ENCODE data around the gene EHBP1L1. TPM values are rescaled to one million over a fixed set of nuclear protein-coding genes. Genes with fewer than 3 reads are reported as not detected.
A peak's percentile ranks its signal among the peaks of the same experiment; 100 is the strongest.

Gene EHBP1L1
- total RNA-seq, 2 donors from 2014 or later: 58.5 to 78.5 TPM

- H3K4me1 ChIP-seq: peaks cover 34% of the 10 kb centered on the region
- TF ChIP-seq CTCF (IDR thresholded peaks at IDR 0.05): no peak
- H3K4me3 ChIP-seq: peak overlapping the region; percentile 48
- H3K27me3 ChIP-seq: no peaks in the 10 kb centered on the region
- intact Hi-C loops (cut with DNase I): no loop called here
- DNase-seq: no peak
- H3K36me3 ChIP-seq: no peaks in the 10 kb centered on the region
- peak overlapping the region; percentile 82 for H3K27ac ChIP-seq
- no peaks in the 10 kb centered on the region for H3K9me3 ChIP-seq
- peak overlapping the region; percentile 68 to 83 for H3K9ac ChIP-seq (ENCODE audit: low read depth in 2 of 2, low read length in 2 of 2)
Observed at GRCh38 chr11:65557280-65558001, 18.4 kb upstream of the EHBP1L1 start.

- intact Hi-C loops (cut with DNase I): no loop called here
- H3K9me3 ChIP-seq: no peaks in the 10 kb centered on the region
- no peaks in the 10 kb centered on the region for H3K27me3 ChIP-seq
- TF ChIP-seq CTCF (IDR thresholded peaks at IDR 0.05): no peak
- no peaks in the 10 kb centered on the region for H3K36me3 ChIP-seq
- H3K9ac ChIP-seq (ENCODE audit: low read depth in 2 of 2, low read length in 2 of 2): peak within 1 kb of the TSS; percentile 68 to 83
- peak; percentile 70 for DNase-seq
- H3K4me3 ChIP-seq: peak within 1 kb of the TSS; percentile 48
- peaks cover 34% of the 10 kb centered on the region for H3K4me1 ChIP-seq
- peak within 1 kb of the TSS; percentile 82 for H3K27ac ChIP-seq
Observed at GRCh38 chr11:65558002-65558929, 17.6 kb upstream of the EHBP1L1 start, which contains the start of gene LTBP3. LTBP3 (minus strand) TSS chr11:65558359; CDS start chr11:65557959, 400 bp downstream.

- Histone ChIP-seq H3K9me3 (no peaks in the 10 kb centered on the region), H3K27me3 (no peaks in the 10 kb centered on the region), H3K9ac (ENCODE audit: low read depth in 2 of 2, low read length in 2 of 2) (peak overlapping the region; percentile 68 to 69), H3K36me3 (no peaks in the 10 kb centered on the region), H3K27ac (peak overlapping the region; percentile 82), H3K4me3 (peak overlapping the region; percentile 48), H3K4me1 (peaks cover 34% of the 10 kb centered on the region)
- no peak for TF ChIP-seq CTCF (IDR thresholded peaks at IDR 0.05)
- DNase-seq: peak; percentile 48
- intact Hi-C loops (cut with DNase I): no loop called here
Observed at GRCh38 chr11:65558930-65559509, 16.8 kb upstream of the EHBP1L1 start.

GRCh38 chr11:65559535-65559934 is 16.3 kb upstream of the EHBP1L1 start:
- DNase-seq: no peak
- H3K9ac ChIP-seq (ENCODE audit: low read depth in 2 of 2, low read length in 2 of 2): peak overlapping the region in 1 of 2 donors; percentile 46
- H3K9me3 ChIP-seq: no peaks in the 10 kb centered on the region
- no peaks in the 10 kb centered on the region for H3K36me3 ChIP-seq
- no peak for TF ChIP-seq CTCF (IDR thresholded peaks at IDR 0.05)
- peaks cover 34% of the 10 kb centered on the region for H3K4me1 ChIP-seq
- no peak overlapping the region for H3K4me3 ChIP-seq
- no peaks in the 10 kb centered on the region for H3K27me3 ChIP-seq
- peak overlapping the region; percentile 82 for H3K27ac ChIP-seq
- intact Hi-C loops (cut with DNase I): no loop called here

GRCh38 chr11:65559951-65560537 is 15.8 kb upstream of the EHBP1L1 start:
- H3K4me1 ChIP-seq: peaks cover 31% of the 10 kb centered on the region
- TF ChIP-seq CTCF (IDR thresholded peaks at IDR 0.05): no peak
- H3K27me3 ChIP-seq: no peaks in the 10 kb centered on the region
- no peaks in the 10 kb centered on the region for H3K36me3 ChIP-seq
- peak overlapping the region in 1 of 2 donors; percentile 23 for H3K9ac ChIP-seq (ENCODE audit: low read depth in 2 of 2, low read length in 2 of 2)
- no peaks in the 10 kb centered on the region for H3K9me3 ChIP-seq
- DNase-seq: peak; percentile 63
- H3K27ac ChIP-seq: peak overlapping the region; percentile 82
- no peak overlapping the region for H3K4me3 ChIP-seq
- intact Hi-C loops (cut with DNase I): no loop called here
